NCI-H526 treated with DMSO at 0.1 percent for 48 hours (cell line): ENCODE data around the gene TXLNB.
"Not testable (repeated sequence)": the region's sequence is repeated elsewhere in the genome, so short reads cannot be mapped to it uniquely, and the experiment has no call there.

Experiments used
- DNase-seq: peaks from one replicate; lab custom pipeline; 2025; lab: John Stamatoyannopoulos, UW

Gene TXLNB

GRCh38 chr6:139311831-139312230, 20.0 kb upstream of the TXLNB start:
- DNase-seq: no peak

- DNase-seq: no peak
Observed at GRCh38 chr6:139308936-139309603, 17.3 kb upstream of the TXLNB start.

- no peak for DNase-seq
Observed at GRCh38 chr6:139308286-139308916, 16.6 kb upstream of the TXLNB start.

DNA sequence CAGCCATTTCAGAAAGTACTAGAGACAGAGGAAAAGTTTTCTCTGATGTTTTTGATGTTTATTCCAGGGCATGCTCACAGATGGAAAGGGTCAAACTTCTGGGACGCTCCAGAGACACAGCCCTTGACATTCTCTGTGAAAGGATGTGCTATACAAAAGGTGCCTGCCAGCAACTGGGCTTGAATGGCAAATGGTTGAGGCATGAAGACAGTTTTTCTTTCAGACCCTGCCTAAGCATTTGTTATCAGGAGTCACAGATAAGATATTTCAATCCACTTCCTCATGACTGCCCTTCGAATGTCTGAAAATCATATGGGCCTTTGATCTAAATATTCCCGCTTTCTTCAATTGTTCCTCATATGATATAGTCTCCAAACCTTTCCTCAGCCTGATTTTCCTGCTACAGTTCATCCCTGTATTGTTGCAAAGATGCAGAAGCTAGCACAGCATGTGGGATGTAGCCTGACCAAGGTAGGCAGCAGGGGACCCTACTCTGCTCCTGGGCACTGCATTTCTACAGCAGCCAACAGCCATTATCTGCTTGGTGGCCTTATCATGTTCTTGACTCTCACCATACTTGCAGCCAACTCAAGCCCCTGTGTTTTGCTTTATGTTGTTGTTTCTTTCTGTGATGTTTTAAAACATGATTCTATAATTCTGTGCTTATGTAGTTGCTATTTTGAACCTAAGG, 14.6 kb upstream of the TXLNB start:
- no peak for DNase-seq

- DNase-seq: peak; percentile 90
Observed at GRCh38 chr6:139303185-139303584, 11.4 kb upstream of the TXLNB start.

DNA sequence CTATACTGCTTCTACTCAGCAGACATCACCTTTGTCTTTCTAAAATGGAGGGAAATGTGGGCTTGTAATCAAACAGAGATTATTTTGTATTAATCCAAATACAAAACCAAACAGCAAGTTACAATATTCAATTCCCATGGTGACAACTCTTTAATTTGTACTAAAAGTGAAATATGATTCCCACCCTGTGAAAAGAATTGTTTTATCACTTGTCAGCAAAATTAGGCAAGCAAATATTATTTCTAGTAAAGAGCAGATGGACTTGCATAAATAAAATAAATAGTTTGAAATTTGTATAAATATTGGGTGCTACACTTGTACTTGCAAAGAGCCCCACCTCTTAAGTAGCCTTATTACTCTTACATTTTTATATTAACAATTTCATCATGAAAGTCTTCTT, 6.1 kb upstream of the TXLNB start:
- DNase-seq: no peak

DNA sequence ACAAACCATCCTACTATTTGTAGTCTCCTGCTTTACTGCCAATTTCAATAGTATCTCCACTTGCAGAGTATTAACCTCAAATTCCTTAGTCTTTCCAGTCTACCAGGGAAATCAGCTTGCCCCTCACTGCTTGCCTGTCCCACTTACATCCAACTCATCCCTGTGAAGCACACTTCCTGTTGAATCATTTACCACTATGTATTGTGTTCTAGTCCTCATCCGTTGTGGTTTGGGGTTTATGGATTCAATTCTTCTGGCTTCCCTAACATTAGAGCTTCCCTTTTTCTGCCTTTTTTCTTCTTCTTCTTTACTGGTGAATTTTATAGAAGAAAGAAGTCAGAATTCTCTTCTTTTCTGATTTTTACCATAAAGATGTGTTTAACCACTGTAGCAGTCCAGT, 5.1 kb upstream of the TXLNB start:
- DNase-seq: no peak

DNA sequence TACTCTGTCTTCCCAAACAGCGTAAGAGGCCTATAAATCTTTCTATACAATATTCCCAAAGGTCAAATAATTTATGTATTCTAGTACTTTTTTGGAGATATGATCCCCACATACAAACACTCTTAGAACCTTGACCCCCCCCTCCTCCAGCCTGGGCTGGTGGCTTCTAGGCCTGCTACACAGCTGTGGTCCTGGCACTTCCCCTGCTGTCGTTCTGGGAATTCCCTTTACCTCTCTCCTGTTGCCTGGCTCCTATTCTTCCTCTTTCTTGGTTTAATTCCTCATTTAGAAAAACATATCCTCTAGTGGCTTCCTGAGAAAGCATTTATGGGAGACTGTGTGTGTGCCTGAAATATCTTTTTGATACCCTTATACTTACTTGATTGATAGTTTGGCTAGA, 4.1 kb upstream of the TXLNB start:
- no peak for DNase-seq

DNA sequence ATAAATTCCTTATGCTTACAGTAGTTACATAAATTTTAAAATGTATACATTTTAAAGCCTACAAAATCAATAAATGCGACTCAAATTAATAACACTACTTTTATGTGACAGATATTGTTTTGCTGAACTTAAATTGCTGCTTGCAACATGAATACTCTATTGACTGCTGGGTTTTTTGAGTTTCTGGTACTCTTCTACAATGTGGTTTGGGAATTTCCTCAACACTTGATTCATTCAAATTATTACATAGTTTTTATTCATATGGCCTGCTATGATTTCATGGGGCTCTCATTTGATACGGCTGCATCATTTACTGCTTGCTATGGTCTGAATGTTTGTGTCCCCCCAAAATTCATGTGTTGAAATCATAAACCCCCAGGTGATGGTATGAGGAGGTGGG, 2.3 kb upstream of the TXLNB start:
- no peak for DNase-seq

- DNase-seq: not testable (repeated sequence)
Observed at GRCh38 chr6:139293230-139293629, 1.4 kb upstream of the TXLNB start.

- DNase-seq: no peak
Observed at GRCh38 chr6:139290787-139291311, 949 bp downstream of the TXLNB start.

DNA sequence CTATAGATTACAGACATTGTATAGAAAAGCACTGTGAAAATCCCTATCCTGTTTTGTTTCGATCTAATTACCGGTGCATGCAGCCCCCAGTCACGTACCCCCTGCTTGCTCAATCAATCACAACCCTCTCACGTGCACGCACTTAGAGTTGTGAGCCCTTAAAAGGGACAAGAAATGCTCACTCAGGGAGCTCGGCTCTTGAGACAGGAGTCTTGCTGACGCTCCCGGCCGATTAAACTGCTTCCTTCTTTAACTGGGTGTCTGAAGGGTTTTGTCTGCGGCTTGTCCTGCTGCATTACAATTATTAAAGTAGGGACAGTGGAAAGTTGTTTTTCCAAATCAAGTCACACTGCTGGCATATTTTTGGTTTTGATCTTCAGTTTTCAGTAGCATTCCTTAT, 2.6 kb downstream of the TXLNB start:
- DNase-seq: no peak

GRCh38 chr6:139288496-139289040, 3.2 kb downstream of the TXLNB start:
- no peak for DNase-seq

DNA sequence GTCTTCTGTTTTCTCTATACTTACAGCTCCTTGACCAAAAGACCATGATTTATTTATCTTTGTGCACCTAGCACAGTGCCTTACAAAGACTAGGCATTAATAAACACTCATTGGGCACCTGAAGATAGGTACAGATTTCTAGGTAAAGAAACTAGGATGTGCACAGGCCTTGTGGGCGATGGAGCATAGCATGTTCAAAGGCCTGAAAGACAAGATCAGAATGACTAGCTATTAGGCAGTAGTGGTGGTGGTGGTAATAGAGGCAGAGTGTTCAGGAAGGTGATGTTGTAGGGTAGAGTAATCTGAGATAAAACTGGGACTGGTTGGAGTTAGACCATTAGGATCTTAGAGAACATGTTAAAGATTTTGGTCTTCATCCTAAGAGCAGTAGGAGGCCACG, 3.9 kb downstream of the TXLNB start:
- no peak for DNase-seq

DNA sequence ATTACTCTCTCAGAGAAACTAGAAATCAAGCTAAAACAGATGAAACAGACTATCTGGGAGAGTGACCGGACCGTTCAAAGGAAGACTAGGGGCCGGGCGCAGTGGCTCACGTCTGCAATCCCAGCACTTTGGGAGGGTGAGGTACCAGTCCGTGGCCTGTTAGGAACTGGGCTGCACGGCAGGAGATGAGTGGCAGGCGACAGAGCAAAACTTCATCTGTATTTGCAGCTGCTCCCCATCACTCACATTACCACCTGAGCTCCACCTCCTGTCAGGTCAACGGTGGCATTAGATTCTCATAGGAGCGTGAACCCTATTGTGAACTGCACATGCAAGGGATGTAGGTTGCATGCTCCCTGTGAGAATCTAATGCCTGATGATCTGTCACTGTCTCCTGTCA, 5.4 kb downstream of the TXLNB start:
- not testable (repeated sequence) for DNase-seq

GRCh38 chr6:139285590-139285989, 6.2 kb downstream of the TXLNB start:
- DNase-seq: no peak

DNA sequence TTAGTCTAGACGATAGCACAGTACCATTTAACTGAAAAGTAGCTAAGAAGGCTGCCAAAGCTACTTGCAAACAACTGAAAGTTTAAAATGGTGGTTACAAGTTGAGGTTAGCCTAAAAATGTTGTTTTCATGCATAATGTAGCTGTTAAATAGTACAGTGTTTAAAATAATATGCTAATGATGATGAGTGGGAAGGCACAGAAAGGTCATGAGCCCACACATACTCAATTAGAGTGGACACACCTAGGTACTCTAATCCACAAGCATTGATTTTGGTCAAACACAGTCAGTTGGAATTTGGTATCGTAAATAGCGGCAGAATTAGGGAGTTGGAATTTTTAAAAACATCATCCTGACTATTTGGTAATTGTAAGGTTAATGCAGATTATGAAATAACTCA, 7.0 kb downstream of the TXLNB start:
- DNase-seq: no peak

DNA sequence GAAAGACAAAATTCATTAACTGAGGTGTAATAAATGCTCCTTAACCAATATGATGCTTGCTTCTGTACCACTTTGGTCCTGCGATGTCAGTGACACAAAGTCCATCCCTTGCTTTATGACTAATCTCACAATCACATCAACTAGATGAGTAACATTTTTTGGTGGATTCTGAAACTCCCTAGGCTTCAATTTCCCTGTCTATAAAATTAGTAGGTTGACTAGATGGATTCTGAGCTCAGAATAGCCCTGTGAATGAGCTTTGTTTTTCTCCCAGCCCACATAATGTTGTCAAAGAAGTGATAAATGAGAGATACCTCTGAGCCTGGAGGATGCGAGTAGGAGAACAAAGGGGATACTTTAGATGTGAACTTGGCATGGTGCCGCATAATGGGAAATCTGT, 9.1 kb downstream of the TXLNB start:
- no peak for DNase-seq

DNA sequence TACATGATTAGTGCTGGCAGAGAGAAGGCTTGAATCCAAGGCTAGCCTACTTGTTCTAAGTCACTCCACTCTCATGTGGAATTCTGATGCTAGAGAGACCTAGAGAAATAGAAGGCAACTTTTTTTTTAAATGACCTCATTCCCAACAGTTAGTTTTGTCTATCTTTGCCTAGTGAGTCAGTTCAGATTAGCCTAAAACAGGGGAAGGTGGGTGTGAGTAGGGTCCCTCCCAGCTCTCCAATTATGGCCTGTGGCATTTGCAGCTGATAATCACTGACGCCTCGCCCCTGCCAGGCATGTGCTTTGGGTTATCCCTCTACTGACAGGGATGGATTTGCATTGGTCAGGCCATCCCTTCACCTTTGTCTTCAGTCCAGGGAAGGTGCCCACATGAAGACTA, 13.6 kb downstream of the TXLNB start:
- DNase-seq: no peak

DNA sequence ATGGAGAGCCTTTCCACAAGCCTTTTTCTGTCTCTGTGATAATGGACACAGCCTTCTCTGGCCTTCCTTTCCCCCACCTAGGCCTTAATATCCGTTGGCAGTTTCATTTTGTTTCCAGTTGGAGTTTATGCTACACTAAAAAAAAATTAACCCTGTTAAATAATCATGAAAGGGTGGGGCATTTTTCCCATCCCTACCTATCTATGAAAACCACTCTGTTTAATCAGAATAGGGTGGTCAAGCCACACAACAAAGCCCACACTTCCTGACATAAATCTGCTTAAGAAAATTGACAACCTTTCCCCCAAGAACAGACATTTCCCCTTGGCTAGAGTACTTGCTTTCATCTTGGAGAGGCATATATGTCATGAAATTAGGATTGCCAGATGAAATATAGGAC, 14.2 kb downstream of the TXLNB start:
- no peak for DNase-seq

DNA sequence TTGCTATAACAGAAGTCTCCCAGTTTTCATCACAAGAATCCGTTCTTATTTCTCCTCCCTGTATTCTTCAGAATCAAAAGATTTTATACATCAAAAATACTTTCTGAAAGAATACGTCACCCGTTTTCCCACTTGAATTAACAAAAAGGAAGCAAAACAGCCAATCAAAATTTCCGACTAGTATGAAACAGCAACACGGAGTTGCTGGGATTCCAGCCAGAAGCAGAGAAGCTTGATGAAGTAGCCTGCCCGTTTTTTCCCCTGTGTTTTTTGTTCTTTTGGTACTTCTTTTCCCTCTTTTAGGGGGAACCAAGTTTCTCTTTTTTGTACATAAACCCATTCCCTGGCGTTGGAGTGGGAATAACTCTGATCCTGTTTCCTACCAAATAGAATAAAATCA, 14.6 kb downstream of the TXLNB start:
- DNase-seq: no peak

GRCh38 chr6:139275279-139276055, 16.3 kb downstream of the TXLNB start:
- DNase-seq: no peak
